ENCODE results near the gene SEZ6L2. TPM values are rescaled to one million over a fixed set of nuclear protein-coding genes. Genes with fewer than 3 reads are reported as not detected.
"Not testable (repeated sequence)": the region's sequence is repeated elsewhere in the genome, so short reads cannot be mapped to it uniquely, and the experiment has no call there.

Gene SEZ6L2
- total RNA-seq, 1 donor from 2014 or later = 0.07 TPM

DNA sequence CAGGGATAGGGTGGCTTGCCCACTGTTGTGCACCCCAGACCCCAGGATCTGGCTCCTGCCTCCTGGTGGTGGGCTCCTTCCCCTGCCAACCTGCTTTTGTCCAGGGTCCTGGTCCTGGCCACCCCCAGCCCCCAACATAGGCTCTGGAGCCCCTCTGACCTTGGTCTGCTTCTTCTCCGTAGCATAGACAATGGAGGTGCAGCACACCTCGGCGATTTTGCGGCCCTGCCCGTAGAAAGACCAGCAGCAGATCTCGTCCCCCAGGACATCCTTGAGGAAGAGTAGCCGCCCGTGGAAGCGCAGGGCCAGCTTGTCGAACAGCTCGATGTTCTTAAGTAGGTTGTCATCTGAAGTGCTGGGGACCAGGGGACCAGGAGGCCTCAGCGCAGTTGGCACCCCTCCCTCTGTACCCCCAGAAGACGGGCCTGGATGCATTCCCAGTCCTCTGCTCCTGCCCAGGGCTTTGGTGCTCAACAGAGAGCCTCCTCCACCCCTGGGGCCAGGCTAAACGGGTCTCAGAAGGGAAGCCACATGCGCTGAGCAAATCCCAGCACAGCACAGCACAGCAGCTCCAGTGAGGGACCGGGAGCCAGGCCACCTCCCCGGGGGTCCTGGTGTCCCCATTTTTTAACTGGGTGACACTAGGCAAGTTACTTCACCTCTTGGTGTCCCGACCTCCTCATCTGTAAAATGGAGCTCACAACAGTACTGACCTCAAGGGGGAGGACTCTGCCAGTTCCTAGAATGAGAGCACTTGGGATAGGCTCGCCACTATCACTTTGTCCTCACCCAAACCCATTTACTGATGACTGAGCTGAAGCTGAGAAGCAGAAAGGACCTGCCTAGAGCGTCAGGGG lies 11.7 kb upstream of the SEZ6L2 start:
- intact Hi-C loops (cut with micrococcal nuclease) = no loop called here

DNA sequence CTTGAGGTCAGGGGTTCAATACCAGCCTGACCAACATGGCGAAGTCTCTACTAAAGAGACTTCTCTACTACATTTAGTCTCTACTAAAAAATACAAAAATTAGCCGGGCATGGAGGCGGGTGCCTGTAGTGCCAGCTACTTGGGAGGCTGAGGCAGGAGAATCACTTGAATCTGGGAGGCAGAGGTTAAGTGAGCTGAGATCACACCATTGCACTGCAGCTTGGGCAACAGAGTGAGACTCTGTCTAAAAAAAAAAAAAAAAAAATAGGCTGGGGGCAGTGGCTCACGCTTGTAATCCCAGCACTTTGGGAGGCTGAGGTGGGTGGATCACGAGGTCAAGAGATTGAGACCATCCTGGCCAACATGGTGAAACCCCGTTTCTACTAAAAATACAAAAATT lies 10.5 kb upstream of the SEZ6L2 start:
- intact Hi-C loops (cut with micrococcal nuclease) = not testable (repeated sequence)

DNA sequence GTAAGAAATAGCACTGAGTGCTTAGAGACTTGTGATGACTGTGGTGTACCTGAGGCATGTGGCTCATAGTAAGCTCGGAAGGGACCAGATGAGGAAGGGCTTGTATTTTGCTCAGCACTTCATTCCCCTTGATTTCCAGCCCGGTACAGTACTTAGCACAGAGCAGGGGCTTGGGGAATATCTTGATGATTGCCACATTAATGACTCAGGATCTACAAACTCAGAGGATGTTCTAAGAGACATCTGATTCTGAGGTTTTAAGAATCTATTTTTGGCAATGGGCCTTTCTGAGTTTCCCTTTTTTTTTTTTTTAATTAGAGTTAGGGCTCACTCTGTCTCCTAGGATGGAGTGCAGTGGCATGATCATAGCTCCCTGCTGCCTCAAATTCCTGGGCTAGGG lies 10.0 kb upstream of the SEZ6L2 start:
- intact Hi-C loops (cut with micrococcal nuclease) = no loop called here

DNA sequence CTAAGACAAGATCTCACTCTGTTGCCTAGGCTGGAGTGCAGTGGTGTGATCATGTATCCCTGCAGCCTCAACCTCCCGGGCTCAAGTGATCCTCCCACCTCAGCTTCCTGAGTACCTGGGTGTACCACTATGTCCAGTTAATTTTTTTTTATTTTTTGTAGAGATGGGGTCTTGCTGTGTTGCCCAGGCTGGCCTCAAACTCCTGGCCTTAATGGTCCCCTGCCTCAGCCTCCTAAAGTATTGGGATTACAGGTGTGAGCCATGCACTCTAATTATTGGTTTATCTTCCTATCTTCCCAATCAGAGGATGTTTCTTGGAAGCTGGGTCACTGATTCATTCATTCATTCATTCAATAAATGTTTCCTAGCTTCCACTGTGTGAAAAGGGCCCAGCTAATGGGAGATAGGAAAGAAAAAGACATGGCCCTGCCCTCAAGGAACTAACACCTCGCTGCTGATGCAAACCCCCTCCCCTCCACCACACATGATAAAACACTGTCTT lies 9.4 kb upstream of the SEZ6L2 start:
- intact Hi-C loops (cut with micrococcal nuclease) = no loop called here

DNA sequence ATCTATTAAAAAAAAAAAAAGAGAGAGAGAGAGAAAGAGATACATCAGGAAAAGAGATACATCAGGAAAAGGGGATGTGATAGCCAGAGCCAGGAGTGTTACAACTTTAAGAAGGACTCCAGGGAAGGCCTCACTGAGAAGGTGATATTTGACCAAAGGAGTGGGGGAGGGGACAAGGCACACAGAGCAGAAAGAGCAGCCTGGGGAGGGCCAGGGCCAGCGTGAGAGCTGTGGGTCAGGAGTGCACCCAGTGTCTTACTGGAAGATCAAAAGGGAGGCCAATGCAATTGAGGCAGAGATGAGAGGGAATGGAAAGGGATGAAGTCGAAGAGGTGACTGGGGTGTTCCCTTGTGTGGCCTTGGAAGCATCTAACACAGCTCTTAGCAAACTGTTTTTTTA lies 8.6 kb upstream of the SEZ6L2 start:
- intact Hi-C loops (cut with micrococcal nuclease) = no loop called here

DNA sequence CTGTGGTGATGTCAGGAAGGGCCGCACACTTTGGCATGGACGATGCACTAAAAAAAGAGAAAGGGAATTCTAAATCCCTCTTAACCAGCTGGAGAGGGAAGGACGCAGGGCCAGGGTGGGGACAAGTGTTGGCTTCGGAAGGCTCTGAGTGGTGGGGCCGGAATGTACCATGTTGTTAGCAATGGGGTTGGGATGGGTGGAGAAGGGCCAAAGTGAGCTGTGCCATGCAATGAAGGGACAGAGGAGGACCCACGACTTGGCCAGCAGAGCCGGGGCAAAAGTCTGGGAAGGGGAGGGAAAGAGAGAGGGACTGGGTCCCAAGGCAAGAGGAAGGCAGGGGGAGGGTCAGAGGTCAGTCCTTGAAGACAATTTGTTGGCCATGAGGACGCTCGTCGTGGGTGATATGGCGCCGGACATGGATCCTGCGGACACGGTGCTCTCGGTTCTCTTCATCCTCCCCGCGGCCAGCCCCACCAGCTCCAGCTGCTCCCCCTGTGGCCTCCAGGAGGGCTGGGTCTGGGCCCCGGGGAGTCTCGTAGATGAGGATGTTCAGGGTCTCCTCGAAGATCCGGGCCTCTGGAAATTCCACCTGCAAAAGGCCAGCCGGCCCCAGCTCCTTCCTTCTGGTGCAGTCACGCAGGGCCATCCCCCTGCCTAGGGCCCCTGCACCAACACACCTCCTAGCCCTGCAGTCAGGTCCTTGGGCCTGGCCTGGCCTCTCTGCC lies 7.3 kb upstream of the SEZ6L2 start:
- intact Hi-C loops (cut with micrococcal nuclease) = no loop called here

DNA sequence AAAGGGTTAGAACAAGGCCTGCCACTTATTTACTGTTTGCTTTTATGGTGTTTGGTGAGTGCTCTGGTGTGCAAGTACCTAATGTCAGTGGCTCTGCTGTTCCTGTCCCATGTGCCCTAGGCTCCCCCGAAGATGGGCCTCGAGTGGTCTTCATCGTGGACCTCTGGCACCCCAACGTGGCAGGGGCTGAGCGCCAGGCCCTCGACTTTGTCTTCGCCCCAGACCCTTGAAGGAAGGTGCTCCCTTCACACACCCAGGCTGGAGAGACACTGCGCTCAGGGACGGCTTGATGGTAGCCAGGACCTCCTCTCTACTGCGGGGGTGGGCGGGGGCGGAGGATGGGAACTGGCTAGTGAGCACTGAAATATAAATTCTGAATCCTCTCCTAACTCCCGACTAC lies 6.3 kb upstream of the SEZ6L2 start:
- intact Hi-C loops (cut with micrococcal nuclease) = no loop called here

DNA sequence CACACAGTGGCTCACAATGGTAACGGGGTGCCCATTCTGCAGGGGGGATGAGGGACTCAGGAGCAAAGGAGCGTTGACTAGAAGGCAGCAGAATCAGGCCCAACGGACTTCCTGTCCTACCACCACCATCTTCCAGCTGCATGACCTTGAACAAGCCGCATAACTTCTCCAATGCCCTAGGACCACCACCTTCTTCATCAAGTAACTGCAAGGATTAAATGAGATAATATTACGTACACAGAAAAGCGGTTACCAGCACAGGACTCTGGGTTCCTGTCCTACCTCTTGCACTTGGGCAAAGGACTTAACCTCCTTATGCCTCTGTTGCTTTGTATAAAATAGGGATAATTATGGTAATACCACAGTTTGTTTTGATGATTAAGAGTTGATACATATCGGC lies 5.6 kb upstream of the SEZ6L2 start:
- intact Hi-C loops (cut with micrococcal nuclease) = loop anchor here (5.0 kb wide), 1 partner anchor 117 kb away; the partner anchor contains the start of gene C16orf92

DNA sequence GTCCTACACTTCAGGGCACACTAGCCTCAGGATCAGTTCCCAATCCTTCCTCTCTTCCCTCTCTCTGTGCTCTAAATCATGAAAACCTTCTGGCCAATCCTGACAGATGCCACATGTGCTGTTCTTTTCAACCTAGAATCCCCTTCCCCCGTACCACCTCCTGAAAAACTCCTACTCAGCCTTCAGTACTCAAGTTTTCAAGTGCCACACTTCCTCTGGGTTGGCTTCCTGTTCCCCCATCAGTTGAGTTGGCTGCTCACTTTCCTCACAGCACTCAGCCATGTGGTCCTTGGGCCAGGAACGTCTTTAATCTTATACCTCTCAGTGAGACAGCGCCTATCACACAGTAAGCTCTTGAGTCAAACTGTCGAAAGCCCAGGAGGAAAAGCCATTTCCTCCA lies 4.2 kb upstream of the SEZ6L2 start:
- intact Hi-C loops (cut with micrococcal nuclease) = loop anchor here (5.0 kb wide), 1 partner anchor 119 kb away; the partner anchor contains the start of gene C16orf92

DNA sequence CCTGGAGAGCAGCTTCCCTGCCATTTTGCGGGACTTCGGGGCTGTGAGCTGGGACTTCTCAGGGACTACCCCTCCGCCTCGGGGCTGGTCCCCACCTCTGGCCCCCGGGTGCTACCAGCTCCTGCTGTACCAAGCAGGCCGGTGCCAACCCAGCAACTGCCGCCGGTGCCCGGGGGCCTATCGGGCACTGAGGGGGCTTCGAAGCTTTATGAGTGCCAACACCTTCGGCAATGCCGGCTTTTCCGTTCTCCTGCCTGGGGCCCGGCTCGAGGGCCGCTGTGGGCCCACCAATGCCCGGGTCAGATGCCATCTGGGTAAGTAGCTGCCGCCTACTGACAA lies 2.2 kb upstream of the SEZ6L2 start:
- intact Hi-C loops (cut with micrococcal nuclease) = loop anchor here (5.0 kb wide), 1 partner anchor 121 kb away; the partner anchor contains the start of gene C16orf92

DNA sequence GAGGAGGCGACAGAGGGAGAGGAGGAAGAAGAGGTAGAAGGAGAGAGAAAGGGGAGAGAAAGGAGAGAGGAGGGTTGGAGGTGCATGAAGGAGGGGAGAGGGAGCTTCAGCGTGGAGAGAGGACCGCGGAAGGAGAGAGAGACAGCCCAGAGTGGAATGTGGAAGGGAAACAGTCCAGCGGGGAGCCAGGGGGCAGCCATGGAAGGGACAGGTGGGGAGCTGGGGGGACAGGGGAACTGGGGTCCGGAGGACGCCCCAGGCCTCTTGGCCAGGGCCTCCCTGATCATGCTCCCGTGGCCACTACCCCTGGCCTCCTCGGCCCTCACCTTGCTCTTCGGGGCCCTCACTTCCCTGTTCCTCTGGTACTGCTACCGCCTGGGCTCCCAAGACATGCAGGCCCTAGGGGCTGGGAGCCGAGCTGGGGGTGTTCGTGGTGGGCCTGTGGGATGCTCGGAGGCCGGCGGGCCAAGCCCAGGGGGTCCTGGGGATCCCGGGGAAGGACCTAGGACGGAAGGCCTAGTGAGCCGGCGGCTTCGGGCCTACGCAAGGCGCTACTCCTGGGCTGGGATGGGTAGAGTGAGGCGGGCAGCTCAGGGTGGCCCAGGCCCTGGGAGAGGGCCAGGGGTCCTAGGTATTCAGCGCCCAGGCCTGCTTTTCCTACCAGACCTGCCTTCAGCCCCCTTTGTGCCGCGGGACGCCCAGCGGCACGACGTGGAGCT lies 1.7 kb upstream of the SEZ6L2 start:
- intact Hi-C loops (cut with micrococcal nuclease) = loop anchor here (1.0 to 5.0 kb wide), 5 partner anchors 24 to 121 kb away; partner anchors contain the start of genes C16orf92, CDIPT, INO80E and KCTD13

DNA sequence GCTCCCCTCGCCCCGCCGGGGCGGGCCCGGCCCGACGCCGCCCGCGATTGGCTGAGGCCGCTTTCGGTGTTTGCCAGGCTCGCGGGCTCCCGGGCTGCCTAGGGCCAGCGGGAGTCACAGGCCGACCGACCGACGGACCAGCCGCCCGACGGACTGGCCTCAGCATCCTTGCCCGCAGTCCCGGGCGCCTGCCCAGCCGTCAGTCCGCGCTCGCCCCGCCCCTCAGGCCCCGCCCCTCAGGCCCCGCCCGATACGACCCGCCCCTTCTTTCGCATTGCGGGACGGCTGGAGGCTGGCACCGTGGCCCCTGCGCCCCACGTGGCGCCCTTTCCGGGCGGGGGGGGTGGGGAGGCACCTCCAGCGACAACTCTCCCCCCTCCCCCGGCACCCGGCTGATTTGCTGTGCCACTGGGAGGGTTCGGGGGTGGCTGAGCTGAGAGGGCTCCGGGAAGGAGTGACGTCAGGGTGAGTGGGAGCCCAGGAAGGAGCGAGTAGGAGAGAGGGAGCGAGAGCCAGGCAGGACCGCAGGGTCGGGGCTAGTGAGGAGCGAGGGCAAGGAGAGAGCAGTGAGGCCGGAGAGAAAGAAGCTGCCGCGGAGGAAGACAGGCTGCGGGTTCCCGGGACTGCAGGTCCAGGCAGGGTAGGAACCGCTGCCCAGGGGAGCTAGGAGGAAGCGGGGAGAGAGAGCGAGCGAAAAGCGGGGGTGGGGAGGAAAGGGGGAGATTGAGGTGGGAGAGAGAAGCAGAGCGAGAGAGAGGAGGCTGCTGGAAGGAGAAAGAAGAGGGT lies 945 bp upstream of the SEZ6L2 start, which contains the start of gene ASPHD1:
ASPHD1 (plus strand) TSS at position 387 of the 786 bp plus-strand sequence. CDS start 484 bp downstream, outside the sequence.
- intact Hi-C loops (cut with micrococcal nuclease) = loop anchor here (1.0 to 5.0 kb wide), 5 partner anchors 23 to 122 kb away; partner anchors contain the start of genes C16orf92, CDIPT, INO80E and KCTD13

DNA sequence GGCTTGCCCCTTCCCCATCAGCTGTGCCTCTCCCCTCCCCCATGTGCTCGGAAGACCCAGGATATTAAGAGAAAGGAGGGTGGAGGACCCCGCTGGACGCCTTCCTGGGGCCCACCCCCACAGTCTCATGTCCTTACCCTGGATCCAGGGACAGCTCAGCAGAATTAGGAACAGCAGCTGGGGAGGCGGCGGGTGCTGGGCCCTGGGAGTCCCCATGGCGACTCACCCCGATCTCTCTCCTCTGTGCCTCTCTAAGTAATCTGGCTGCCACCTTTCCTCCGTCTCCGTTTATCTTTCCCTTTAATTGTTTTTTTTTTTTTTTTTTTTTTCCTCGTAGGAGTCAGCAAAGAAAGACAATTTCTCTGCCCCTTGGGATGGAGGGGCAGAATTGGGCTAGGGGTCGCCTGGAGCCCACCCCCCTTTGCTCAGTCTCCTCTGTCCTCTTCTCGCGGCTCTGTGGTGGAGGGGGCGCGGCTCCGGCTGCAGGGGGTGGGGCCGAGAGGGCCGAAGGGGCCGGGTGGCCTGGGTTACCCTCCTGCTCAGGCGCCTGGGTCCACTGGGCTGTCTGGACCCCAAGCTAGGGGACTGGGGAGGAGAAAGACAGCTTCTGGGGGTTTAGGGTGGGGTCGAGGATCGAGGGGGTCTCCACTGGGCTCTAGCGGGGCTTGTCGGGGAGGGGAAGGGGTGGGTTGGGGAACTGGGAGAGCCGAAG lies 390 bp downstream of the SEZ6L2 start:
- intact Hi-C loops (cut with micrococcal nuclease) = no loop called here

DNA sequence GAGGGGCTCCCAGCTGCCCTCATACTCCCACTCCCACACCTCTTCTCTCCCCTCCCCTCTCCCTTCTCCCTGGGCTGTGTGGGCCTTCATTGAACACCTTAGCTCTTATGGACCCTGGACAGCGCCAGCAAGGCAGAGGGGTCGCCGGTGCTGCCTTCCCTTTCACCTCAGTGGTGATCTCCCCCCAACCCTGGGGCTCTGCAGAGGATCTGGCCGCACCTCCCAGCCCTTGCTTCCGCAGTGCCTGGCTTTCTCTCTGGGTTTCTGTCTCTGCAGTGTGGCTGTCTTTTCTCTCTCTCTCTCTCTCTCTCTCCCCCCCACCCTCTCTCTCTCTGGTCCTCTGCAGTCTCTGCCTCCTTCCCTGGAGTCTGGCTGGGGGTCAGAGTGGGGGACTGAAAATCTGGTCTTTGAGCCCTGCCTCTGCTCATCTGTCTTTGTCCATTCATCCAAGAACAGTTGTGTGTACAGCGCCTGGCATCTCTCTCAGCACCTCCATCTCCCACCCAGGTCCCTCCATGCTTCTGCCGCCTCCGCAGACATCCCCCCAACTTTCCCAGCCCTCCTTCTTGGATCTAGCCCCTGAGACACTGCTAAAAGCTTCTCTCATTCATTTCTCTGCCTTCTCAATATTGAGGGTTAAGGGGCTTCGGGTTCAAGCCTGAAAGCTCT lies 1.1 kb downstream of the SEZ6L2 start:
- intact Hi-C loops (cut with micrococcal nuclease) = no loop called here

DNA sequence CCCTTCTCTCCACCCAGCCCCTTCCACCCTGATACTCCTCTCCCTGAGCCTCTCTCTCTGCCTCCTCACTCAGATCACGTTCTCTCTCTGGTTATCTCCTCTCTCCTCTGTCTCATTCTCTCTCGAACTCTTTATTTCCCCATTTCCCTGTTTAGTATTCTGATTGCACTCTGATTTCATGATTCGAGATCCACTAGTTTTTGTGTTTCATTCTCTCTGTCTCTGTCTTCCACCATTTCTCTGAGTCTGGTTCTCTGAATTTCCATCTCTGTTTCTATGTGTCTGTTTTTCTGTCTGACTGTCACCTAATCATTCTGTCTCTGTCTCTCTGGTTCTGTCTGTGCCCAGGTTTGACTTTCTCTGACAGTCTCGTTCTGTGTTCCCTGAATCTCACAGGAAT lies 2.0 kb downstream of the SEZ6L2 start:
- intact Hi-C loops (cut with micrococcal nuclease) = no loop called here

DNA sequence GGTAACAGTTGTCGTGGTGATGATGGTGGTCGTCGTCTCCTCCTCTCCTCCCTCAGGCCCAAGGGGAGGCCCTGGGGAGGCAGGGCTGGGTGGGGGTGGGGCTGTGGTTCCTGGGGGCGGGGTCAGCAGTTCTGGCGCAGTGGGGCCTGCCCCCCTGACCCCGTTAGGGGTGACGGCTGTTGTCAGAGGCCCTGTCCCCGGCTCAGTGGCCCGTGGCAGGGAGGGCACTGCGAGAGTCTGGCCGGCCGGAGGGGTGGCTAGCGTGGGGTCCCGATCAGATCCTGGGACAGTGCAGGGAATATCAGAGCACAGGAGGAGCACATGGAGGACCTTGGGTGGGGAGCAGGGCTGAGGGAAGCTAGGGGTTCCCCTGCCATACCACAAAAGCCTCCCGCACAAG lies 2.5 kb downstream of the SEZ6L2 start:
- intact Hi-C loops (cut with micrococcal nuclease) = no loop called here

DNA sequence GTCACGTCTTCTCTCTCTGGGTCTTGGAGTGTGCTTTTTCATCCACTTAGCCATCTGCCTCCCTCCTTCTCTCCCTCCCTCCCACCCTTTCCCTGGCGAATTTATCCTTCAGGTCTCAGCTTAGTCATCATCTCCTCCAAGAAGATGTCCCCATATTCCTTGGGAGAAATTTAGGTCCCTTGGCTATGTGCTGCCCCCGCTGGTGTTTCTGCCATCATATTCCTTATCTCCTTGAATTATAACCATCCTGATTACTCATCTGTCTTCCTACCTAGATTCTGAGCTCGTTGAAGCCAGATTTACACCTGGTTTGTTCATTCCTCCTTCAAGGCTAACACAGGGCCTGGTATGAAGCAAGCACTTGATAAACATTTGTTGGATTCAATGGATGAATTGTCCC lies 5.0 kb downstream of the SEZ6L2 start:
- intact Hi-C loops (cut with micrococcal nuclease) = no loop called here

DNA sequence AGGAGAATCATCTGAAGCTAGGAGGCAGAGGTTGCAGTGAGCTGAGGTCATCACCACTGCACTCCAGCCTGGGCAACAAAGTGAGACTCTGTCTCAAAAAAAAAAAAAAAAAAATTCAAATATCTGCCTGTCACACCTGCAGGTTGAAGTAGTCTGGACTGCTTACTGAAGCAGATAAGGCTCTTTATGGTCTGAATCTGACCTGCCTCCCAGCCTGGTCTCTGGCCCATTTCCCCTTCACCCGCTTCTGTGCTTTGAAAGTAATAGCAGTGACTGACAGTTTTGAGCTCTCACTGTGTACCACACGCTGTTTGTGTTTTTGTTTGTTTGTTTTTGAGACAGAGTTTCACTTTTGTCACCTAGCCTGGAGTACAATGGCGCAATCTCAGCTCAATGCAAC lies 5.8 kb downstream of the SEZ6L2 start:
- intact Hi-C loops (cut with micrococcal nuclease) = no loop called here

DNA sequence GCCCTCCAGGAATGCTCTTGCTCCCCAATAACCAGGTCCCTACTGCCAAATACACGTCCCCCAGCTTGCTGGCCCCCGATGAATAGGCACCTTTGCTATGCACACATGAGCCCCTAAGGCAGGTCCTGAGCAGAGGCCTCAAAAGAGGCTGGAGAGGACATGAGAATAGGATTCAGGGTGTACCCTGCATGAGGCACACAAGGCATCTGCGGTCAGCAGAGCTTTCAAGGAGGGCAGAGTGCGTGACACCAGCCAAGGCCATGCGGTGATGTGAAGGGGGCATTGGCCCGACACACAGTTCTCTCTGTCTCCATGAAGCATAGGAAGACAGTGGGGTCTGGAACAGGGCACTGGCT lies 6.9 kb downstream of the SEZ6L2 start:
- intact Hi-C loops (cut with micrococcal nuclease) = no loop called here
